C4-2B (cell line): ENCODE data around the gene SYNRG.

ENCODE experiments used
- H3K27ac ChIP-seq: fragments of 450-650 bp; 2 replicates; pipeline ENCODE4 v1.5.1; 2017
- ZFX ChIP-seq: fragments of 450-650 bp; IDR thresholded peaks from 2 replicates; pipeline ENCODE4 v1.6.1; 2017
- TF ChIP-seq, protein P1 (sequence below): fragments of 450-650 bp; conservative IDR thresholded peaks from 2 replicates; pipeline ENCODE4 v1.5.1; 2017; ENCODE audit warnings: mild to moderate bottlenecking

SYNRG gene

DNA sequence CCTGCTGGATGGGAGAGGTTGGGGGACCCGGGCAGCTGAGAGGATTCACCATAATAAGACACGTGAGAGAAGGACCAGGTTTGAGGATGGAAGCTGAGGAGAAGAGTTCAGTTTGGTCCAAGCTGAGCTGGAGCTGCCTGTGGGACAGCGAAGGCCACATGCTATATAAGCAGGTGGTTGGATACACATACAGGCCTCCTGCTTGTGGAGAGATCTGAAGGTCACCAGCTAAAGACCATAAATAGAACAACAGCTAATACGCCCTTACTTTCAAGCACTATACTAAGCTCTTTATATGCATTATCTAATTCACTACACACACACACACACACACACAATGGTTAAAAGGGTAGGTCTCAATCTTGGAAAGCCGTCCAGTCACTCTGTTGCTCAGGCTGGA lies 87.4 kb downstream of the SYNRG start:
- no peak overlapping the region for H3K27ac ChIP-seq
- TF ChIP-seq ZFX = no peak
- TF ChIP-seq, protein P1, sequence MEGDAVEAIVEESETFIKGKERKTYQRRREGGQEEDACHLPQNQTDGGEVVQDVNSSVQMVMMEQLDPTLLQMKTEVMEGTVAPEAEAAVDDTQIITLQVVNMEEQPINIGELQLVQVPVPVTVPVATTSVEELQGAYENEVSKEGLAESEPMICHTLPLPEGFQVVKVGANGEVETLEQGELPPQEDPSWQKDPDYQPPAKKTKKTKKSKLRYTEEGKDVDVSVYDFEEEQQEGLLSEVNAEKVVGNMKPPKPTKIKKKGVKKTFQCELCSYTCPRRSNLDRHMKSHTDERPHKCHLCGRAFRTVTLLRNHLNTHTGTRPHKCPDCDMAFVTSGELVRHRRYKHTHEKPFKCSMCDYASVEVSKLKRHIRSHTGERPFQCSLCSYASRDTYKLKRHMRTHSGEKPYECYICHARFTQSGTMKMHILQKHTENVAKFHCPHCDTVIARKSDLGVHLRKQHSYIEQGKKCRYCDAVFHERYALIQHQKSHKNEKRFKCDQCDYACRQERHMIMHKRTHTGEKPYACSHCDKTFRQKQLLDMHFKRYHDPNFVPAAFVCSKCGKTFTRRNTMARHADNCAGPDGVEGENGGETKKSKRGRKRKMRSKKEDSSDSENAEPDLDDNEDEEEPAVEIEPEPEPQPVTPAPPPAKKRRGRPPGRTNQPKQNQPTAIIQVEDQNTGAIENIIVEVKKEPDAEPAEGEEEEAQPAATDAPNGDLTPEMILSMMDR = no peak

DNA sequence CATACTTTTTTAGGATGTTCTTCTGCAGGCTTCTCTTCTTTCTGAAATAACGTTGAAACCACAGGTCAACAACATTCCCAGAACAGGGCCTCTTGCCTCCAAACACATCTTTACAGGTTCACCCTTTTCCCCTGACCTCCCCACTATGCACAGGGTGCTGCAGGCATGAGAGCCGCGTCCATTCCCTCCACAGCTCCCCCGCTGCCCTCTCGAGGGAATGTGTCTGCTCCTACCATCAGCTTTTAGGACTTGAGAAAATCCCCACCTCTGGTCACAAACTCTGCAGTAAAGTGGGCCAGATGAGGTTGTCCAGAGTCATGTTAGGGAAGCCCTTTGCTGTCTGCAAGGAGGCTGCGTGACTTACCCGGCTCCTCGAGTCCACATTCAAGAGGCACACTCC lies 89.0 kb downstream of the SYNRG start:
- no peak overlapping the region for H3K27ac ChIP-seq
- TF ChIP-seq, protein P1 = no peak
- TF ChIP-seq ZFX = no peak

- TF ChIP-seq ZFX = no peak
- TF ChIP-seq, protein P1 = no peak
- no peak overlapping the region for H3K27ac ChIP-seq
These were observed 89.8 kb downstream of the SYNRG start for GRCh38 chr17:37519251-37519985.

DNA sequence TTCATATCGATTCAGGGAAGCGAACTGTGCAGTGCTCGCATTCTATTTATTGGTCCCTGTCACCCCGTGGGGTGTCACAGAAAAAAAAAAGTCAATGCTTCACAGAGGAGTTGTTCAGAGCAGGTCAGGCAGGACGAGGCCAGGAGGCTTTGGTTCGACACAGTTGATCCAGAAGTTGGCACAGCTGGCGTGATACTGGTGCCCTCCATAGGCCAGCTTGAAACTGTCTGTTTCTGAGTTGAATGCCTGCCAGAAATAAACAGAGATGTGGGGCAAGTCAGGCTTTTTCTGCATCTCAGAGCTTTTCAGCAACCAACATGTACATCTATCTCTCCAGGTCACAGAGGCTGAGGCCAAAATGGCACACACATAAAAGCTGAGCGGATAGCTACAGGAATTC lies 90.4 kb downstream of the SYNRG start:
- TF ChIP-seq, protein P1 = no peak
- TF ChIP-seq ZFX = no peak
- no peak overlapping the region for H3K27ac ChIP-seq

GRCh38 chr17:37517881-37518280 lies 91.3 kb downstream of the SYNRG start:
- TF ChIP-seq, protein P1 = no peak
- TF ChIP-seq ZFX = no peak
- H3K27ac ChIP-seq = no peak overlapping the region

DNA sequence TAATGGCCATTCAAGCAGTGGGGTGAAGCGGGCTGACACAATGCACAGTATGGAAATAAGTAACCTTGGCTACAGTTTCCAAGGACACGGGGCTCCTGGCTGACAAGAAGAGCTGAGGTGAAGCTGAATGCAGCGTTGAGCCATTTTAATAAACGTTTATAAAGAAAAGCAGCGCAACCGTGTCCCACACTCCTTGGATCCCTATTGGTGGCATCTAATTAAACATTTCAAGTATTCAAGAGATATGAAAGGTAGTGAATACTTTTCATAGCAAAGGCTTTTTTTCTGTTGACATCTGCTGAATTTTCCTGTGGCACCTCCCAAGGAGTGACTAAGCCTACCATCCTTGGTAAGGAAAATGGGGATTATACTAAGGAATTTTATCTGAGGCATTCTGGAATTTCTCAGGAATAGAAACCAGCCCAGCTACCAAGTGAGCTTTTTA lies 93.1 kb downstream of the SYNRG start:
- TF ChIP-seq, protein P1 = no peak
- no peak for TF ChIP-seq ZFX
- no peak overlapping the region for H3K27ac ChIP-seq

GRCh38 chr17:37513711-37514110 lies 95.5 kb downstream of the SYNRG start:
- TF ChIP-seq, protein P1 = no peak
- no peak for TF ChIP-seq ZFX
- no peak overlapping the region for H3K27ac ChIP-seq
